ENCODE results near the gene ZNF766.

DNA sequence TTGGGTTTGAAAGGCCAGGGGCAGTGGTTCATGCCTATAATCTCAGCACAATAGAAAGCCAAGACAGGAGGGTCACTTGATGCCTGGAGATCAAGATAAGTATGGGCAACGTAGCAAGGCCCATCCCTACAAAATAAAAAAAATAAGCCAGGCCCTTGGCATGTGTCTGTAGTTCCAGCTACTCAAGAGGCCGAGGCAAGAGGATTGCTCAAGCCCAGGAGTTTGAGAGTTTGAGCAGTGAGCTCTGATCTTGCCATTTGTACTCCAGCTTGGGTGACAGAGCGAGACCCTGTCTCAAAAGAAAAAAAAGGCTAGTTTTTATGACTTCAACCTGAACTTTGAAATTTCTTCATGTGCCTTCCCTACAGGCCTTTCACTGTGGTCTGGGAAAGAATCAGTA is 22.4 kb downstream of the ZNF766 start:
- TF ChIP-seq, protein P1, sequence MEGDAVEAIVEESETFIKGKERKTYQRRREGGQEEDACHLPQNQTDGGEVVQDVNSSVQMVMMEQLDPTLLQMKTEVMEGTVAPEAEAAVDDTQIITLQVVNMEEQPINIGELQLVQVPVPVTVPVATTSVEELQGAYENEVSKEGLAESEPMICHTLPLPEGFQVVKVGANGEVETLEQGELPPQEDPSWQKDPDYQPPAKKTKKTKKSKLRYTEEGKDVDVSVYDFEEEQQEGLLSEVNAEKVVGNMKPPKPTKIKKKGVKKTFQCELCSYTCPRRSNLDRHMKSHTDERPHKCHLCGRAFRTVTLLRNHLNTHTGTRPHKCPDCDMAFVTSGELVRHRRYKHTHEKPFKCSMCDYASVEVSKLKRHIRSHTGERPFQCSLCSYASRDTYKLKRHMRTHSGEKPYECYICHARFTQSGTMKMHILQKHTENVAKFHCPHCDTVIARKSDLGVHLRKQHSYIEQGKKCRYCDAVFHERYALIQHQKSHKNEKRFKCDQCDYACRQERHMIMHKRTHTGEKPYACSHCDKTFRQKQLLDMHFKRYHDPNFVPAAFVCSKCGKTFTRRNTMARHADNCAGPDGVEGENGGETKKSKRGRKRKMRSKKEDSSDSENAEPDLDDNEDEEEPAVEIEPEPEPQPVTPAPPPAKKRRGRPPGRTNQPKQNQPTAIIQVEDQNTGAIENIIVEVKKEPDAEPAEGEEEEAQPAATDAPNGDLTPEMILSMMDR (IDR thresholded peaks at IDR 0.05; ENCODE audit: insufficient read depth, low read depth, low read length): no peak
- TF ChIP-seq EZH2 (IDR thresholded peaks at IDR 0.05; ENCODE audit: insufficient read depth, low read length): no peak
